HG02623 (cell line): ENCODE measurements around the gene CYREN.
"Not testable (repeated sequence)": the region's sequence is repeated elsewhere in the genome, so short reads cannot be mapped to it uniquely, and the experiment has no call there.

Experiments used
- ATAC-seq: cut with Tn5 transposase; IDR thresholded peaks from one replicate; pipeline ENCODE4 v1.9.1; 2021; ENCODE audit warnings: moderate library complexity; ENCODE audit not compliant: unreplicated experiment

CYREN gene

DNA sequence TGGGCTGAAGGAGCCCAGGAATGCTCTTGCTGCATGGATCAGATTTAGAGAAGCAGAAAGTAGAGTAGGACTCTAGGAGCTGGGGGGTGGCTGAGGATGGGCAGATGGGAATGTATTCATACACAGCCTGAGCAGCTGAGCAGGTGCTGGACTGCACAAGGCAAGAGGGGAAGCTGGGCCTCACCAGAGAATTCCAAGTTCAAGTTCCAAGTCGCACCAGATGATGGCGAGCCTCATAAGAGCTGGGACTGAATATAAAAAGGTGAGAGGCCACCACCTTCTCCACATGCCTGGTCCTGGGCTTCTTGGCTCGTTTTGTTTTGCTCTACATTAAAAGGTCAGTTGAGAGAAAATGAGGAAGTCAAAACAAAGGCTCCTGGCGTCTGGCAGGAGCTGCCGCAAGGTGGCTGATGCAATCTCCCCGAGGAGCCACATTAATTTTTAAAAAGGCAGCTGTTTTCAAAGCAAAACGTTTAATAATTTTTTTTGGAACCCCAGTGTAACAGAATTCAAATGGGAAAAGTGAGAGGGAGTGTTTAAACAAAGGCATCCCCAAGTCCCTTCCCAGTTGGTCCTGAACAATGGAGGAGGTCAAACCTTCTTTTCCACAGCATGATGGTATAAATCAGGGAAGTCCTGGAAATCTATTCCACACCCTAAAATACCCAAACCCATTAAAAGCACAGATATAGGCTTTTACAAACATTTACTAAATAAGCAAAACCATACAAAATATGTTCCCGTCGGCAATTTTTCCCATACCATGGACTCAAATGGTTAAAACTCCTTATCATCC lies 9.5 kb downstream of the CYREN start:
- ATAC-seq: no peak

DNA sequence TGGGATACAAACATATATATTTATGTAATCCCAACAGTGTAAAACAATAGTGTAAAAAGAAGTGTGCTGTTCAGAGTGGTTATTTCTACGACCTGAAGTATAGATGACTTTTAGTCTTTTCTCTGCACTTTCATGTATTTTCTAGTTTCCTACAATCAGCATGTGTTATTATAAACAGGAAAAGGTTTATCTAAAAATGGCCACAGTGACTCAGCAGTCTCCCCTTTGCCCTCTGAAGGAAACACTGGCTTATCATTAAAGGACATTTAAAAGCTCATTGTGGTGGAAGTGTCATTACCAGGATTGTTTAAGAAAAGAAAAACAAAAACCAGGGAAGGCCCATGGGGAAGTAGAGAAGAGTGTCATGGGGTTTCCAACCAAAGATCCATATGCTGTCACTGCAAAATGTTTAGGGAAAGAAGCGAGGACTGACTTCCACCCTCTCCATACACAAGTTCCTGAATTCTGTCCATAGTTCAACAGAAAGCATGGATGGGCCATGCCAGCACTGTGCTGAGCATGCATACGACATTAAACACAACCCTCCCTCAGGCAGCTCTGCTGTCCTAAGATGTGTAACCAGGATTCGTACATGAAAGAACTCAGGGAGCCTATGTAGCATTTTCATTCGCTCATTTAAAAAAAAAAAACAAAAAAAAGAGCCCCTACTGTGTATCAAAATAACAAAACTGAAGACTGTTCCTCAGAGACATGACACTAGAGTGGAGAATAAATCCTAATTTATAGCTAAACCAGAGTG lies 10.2 kb downstream of the CYREN start:
- ATAC-seq: peak; percentile 45

DNA sequence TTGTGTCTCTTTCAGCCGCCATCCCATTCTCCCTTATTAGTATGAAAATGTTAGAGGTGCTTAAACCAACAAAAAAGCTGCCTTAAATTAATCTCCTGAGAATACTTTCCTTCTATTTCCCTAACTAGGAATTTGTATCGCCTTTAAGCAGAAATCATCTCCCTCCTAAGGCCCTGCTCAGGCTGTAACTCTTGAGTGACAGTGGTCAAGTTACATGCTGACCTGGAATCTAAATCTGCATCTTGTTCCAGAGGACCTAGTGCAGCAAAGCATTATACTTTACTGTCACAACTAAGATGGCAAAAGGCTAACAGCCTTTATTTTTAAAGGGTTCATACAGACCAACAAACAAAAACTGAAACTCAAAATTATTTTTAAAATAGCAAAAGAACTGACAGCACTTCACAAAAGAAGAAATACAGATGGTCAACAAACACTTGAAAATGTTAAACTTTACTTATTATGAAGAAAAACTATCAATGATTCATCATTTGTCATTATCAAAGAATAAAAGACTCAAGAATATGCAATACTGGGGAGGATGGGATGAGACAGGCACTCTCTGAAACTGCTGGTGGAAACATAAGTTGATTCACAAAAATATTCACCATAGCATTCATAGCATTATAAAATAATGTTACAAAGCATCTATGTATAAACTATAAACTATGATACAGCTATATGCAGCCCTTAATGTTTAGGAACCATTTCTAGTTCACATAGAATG lies 11.0 kb downstream of the CYREN start:
- ATAC-seq: no peak

DNA sequence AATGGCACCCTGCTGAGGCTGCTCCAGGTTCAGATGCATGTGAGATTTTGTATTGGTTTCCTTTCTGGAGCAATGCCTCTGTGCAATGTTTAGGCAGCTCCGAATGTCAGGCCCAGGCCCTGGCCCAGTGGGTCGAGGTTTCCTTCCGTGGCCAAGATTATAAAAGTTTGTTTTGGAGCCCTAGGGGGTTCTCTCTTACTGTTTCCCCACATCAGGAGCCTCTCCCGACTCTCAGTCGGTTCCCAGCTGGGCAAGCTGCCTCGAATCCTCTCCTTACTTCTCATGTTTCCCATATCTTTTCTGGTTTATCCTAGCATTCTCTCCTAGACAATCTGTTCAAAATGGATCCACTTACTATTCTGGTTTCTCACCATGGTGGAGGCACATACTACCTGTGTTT lies 11.6 kb downstream of the CYREN start:
- ATAC-seq: no peak

DNA sequence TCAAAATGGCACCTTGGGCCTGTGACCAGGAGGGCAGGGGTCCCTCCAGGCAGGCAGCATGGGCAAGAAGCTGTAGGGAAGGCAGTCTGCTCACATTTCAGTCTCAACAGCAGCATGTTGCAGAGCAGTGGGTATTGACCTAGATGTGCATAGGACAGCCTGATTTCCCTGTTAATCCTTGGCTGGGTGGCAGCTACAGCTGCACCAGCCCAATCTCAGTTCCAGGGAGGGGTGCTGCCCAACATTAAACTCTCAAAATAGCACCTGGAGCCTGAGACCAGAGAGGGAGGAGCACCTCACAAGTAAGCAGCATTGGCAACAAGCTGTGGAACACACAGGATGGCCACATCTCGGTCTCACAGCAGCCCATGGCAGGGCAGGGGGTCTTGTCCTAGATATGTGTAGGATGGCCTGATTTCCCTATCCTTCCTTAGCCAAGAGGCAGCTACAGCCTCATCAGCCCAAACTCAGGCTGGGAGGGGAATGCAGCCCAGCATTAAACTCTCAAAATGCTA lies 12.3 kb downstream of the CYREN start:
- no peak for ATAC-seq

DNA sequence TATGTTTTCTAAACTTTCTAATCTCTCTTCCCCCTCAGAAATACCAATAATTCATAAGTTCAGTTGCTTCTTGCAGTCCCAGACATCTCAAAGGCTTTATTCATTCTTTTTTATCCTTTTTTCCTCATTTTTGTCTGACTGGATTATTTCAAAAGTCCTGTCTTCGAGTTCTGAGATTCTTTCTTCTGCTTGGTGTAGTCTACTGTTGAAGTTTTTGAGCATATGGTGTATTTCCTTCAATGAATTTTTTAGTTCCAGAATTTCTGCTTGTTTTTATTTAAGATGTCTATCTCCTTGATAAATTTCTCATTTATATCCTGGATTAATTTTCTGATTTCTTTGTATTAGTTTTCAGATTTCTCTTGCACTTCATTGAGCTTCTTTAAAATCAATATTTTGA lies 14.2 kb downstream of the CYREN start:
- ATAC-seq: no peak

DNA sequence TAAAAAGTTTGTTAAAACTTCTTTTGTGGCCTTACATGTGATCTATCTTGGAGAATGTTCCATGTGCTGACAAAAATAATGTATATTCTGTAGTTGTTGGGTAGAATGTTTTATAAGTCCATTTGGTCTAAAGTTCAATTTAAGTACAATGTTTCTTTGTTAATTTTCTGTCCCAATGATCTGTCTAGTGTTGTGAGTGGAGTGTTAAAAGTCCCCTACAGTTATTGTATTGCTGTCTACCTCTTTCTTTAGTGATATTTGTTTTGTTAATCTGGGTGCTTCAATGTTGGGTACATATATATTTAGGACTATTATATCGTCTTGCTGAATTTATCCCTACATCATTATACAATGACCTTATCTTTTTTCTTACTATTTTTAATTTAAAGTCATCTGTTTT lies 15.8 kb downstream of the CYREN start:
- ATAC-seq: no peak

DNA sequence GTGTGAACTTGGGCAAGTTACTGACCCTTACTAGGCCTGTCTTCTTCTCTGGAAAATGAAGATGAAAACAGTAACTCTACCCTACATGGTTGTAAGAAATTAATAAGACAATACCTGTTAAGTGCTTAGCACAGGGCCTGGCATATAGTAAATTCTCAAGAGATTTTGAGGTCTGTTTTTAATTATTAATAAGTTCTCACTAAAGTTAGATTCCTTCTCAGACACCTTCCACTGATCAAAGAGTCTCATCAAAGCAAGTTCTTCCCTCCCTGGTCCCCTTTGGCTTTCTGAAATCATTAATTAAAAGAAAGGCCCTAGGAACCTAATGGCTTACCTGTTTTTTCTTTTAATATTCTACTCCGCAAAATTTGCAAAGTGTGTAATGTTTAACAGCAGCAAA lies 18.1 kb downstream of the CYREN start:
- ATAC-seq: no peak

DNA sequence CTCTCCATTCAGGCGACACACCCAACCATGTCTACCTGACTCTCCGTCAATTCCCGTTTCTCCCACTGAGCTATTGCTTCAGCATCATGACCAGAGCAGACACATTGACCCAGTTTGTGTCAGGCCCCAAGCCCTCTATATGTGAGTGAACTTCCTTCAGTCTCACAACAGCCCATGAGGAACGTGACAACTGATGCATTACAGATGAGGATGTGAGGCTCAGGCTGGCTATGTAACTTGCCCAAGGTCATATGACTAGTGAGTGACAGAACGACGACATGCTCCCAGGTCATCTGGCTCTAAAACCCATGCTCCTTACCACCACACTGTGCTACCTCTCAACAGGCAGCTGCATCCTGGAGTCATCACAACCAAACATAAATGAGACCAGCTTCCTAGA lies 19.0 kb downstream of the CYREN start:
- no peak for ATAC-seq

DNA sequence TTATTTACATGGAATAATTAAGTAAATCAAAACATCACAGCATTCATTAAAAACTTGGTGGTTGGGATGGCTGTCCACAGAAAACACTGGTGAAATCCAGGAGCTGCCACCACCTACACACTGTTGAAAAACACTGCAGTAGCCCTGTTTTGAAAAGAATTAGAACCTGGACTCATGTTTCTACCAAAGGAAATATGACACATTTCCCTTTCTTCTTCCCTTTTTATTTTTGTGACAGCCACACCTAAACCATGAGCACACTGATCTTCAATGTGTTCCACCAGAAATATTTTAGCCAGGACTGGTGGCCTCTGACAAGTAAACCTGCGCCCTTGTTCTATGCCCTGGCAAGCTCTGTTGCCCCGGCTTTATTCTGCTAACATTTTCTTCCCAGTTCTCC lies 19.4 kb downstream of the CYREN start:
- no peak for ATAC-seq

DNA sequence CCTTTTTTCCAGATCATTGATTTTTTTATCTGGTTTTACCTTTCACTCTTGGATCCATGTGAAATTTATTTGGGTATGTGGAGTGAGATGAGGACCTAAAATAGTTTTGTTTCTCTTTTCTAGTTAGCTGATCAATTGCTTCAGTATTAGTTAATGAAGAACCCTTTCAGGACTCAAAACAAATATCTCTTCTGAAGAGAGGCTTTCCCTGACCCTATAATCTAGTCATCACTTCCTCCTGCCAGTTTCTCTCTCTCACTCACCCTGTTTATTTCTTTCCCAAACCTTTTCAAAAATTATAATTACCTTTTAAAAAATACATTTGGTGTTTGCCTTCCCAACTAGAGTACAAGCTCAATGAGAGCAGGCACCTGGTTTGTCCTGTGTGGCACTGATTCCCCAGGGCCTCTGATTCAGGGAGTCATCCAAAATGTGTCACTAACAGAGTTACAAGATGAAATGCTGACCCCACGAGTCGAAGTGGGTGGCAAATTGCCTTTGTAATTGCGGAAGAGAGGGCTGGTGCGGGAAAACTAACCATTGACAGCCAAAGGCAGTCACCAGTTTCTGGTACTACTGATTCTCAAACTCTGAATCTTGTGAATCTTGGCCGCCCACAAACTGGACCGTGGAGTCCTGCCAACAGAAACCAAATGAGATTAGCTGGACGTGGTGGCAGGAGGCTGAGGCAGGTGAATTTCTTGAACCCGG lies 20.3 kb downstream of the CYREN start:
- no peak for ATAC-seq

DNA sequence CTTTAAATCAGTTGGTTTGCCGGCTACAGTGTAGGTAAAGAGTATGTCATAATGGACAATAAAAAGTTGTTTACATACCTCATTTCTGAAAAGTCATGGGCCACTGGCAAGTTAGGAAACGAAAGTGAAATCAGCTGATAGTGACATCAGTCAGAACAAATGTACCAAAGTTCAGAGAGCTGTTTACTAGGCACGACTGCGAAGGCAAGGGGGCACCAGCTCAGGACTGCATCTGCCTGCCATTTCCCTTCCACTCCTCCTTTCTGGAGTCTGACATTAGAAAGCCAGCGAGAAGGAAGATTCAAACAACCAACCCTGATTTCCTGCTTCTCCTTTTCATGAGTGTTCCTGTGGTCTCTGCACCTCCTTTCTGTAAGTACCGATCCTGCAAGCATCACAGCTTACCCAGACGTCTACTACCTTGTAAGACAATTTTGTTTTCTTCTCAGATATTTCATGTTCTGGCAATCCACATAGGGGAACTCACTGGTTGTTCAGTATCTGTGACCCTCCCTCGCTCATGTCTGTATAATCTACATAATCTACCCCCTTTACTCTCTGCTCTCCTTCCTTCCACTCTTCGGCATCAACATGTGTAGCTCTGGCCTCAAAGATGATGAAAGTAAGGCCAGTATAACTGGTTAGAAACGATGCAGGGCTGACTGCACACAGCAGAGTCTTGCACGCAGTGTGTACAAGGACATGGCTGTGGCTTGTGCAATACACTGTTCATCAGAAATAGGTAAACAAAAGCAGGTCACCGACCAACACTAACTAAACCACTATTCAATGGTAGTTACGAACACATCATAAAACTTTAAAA lies 22.4 kb downstream of the CYREN start, which contains the start of gene TMEM140:
TMEM140 (plus strand) TSS at position 174 of the 823 bp plus-strand sequence. CDS start 16,370 bp downstream, outside the sequence.
- peak; percentile 61 for ATAC-seq

DNA sequence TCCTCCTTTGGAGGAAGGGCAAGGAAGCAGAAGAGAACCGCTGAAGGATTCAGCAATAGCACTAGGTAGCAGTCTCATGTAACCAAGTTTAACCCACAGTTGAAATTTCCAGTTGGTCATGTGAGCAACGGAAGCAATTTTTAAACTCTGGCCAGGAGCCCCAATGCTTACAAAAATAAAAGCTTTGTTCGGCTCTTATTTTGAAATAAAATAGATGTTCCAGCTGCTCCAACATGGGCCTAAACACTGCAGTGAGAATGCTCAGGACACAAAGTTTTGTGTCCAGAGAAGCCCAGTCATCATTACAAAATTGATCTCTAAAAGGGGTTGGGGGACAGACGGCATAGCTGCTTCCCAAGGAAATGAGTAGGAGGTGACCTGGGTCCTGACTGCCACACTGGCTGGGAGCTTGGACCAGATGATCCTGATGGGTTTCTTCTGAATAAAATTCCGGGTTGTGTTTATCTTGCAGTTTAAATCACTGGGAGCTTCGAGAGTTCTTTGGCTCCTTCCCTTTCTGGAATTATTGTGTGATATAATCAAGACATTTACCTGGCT lies 23.1 kb downstream of the CYREN start:
- no peak for ATAC-seq

DNA sequence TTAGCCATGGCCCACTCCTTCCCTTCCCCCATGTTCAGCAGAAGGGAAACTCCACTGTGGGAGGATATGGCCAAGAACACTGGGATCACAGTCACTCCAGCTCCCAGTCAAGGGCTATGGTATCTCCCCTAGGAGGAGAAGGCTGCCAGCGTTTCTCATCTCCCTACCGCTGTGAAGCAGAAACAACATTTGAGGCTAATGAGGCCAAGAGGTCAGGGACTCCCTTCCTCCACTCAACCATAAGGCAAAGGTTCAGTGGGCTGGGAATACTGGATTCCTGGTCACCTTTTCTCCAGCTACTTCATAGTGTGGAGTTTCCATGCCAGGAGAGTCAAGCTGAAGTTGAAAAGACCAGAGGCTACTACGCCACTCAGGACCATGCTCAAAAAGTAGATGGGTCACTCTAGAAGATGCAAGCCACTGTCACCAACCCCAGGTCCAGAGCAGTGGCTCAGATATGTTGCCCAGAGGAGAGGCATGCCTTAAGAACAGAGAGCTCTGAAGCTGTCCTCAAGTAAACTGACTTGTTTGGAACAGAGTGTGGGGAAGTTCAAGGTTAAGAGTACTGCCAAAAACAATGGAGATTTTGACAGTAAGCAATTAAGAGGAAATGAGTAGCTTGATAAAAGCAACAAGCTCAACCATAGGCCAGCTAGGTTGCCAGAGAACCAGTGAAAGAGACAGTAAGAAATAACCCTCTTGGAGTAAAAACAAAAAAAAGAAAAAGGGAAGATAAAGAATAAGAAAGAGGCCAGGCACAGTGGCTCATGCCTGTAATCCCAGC lies 26.4 kb downstream of the CYREN start:
- no peak for ATAC-seq

DNA sequence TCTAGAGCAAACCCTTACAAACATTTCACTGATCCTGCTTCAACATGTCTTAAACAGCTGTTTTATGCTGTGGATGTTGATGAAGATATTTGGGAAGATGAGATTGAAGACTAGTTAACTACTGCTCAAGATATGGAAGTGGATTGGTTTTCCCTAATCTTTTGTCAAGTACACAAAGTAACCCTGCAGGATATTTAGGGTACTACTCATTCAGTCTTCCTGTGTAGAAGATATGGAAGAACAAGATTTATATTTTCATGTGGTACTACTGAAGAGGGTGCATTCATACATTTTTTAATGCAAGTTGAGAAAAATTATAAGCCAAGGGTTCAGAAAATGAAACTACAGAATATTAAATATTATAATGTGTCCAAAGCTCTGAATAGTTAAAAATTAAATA lies 40.9 kb downstream of the CYREN start:
- ATAC-seq: no peak

DNA sequence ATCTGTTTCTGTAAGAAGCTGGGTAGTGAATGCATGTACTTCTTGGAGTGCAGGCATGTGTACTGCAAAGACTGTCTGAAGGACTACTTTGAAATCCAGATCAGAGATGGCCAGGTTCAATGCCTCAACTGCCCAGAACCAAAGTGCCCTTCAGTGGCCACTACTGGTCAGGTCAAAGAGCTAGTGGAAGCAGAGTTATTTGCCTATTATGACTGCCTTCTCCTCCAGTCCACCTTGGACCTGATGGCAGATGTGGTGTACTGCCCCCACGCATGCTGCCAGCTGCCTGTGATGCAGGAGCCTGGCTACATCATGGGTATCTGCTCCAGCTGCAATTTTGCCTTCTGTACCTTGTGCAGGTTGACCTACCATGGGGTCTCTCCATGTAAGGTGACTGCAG lies 41.6 kb downstream of the CYREN start:
- no peak for ATAC-seq

DNA sequence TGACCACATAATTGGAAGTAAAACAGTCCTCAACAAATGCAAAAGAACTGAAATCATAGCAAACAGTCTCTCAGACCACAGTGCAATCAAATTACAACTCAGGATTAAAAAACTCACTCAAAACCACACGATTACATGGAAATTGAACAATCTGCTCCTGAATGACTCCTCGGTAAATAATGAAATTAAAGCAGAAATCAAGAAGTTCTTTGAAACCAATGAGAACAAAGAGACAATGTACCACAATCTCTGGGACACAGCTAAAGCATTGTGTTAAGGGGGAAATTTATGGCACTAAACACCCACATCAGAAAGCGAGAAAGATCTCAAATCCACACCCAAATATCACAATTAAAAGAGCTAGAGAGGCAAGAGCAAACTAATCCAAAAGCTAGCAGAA lies 45.9 kb downstream of the CYREN start:
- ATAC-seq: not testable (repeated sequence)

DNA sequence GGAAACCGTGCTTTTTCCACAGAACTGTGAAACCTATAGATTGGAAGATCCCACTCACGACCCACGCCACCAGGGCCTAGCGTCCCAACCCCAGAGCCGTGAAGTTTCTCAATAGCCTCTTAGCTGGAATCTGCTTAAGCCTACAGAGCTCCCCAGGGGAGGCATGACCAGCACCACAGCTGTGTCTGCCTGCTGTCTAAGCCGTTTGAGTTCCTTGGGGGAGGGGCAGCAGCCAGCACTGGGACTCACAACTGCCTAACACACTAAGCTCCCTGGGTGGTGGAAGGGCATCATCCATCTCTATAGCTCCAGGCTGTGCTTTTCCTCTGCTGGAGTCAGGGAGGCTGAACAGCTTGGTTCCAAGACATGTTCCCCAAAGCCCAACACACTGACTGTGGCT lies 48.6 kb downstream of the CYREN start:
- no peak for ATAC-seq

DNA sequence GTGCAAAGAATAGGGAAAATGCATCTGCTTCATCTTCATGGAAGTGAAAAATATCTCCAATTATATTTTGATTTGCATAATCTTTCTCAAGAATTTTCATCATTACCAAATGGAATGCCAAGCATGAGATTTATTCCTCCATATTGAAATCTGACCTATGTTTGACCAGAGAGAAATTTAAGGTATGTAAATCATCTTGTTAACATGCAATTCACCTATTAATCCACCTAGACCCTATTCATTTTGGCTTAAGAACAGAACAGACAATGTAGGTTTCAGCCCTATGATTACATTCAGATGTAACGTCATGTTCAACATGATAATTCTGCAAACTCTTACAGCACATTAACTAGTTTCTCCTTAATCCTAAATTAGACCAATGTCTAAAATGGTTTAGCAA lies 53.4 kb downstream of the CYREN start:
- ATAC-seq: no peak
